ENCODE data around the gene NOSTRIN.
A peak's percentile ranks its signal among the peaks of the same experiment; 100 is the strongest.
"Not testable (repeated sequence)": the region's sequence is repeated elsewhere in the genome, so short reads cannot be mapped to it uniquely, and the experiment has no call there.

Gene NOSTRIN

GRCh38 chr2:168882163-168882562 lies 79.7 kb downstream of the NOSTRIN start:
- not testable (repeated sequence) for DNase-seq (ENCODE audit: low read depth in 3 of 3)

- DNase-seq (ENCODE audit: low read depth in 3 of 3) = no peak
Observed at GRCh38 chr2:168884975-168885374, 82.5 kb downstream of the NOSTRIN start.

GRCh38 chr2:168889635-168890005 lies 87.2 kb downstream of the NOSTRIN start:
- no peak for DNase-seq (ENCODE audit: low read depth in 3 of 3)

- DNase-seq (ENCODE audit: low read depth in 3 of 3) = peak; percentile 75 to 84 (median 81)
Observed at GRCh38 chr2:168890006-168890782, 87.8 kb downstream of the NOSTRIN start, which contains the start of gene SPC25. Gene SPC25 (minus strand): TSS chr2:168890430. CDS start chr2:168889519, 911 bp downstream.

GRCh38 chr2:168892327-168892726 lies 89.9 kb downstream of the NOSTRIN start:
- no peak for DNase-seq (ENCODE audit: low read depth in 3 of 3)

- DNase-seq (ENCODE audit: low read depth in 3 of 3) = no peak
Observed at GRCh38 chr2:168894101-168894500, 91.7 kb downstream of the NOSTRIN start.

GRCh38 chr2:168894720-168895119 lies 92.3 kb downstream of the NOSTRIN start:
- DNase-seq (ENCODE audit: low read depth in 3 of 3) = no peak

- DNase-seq (ENCODE audit: low read depth in 3 of 3) = no peak
Observed at GRCh38 chr2:168895771-168896170, 93.3 kb downstream of the NOSTRIN start.

- no peak for DNase-seq (ENCODE audit: low read depth in 3 of 3)
Observed at GRCh38 chr2:168896783-168897182, 94.3 kb downstream of the NOSTRIN start.

GRCh38 chr2:168897449-168897848 lies 95.0 kb downstream of the NOSTRIN start:
- no peak for DNase-seq (ENCODE audit: low read depth in 3 of 3)

GRCh38 chr2:168901003-168901402 lies 98.6 kb downstream of the NOSTRIN start, which contains the start of gene G6PC2:
Gene G6PC2 (plus strand): TSS chr2:168901291. CDS start chr2:168901332, 41 bp downstream.
- DNase-seq (ENCODE audit: low read depth in 3 of 3) = no peak

- no peak for DNase-seq (ENCODE audit: low read depth in 3 of 3)
Observed at GRCh38 chr2:168903888-168904287, 101.5 kb downstream of the NOSTRIN start.

GRCh38 chr2:168904358-168904757 lies 101.9 kb downstream of the NOSTRIN start:
- no peak for DNase-seq (ENCODE audit: low read depth in 3 of 3)

- DNase-seq (ENCODE audit: low read depth in 3 of 3) = no peak
Observed at GRCh38 chr2:168907940-168908662, 105.7 kb downstream of the NOSTRIN start.

GRCh38 chr2:168910330-168910729 lies 107.9 kb downstream of the NOSTRIN start:
- no peak for DNase-seq (ENCODE audit: low read depth in 3 of 3)

GRCh38 chr2:168912466-168912865 lies 110.0 kb downstream of the NOSTRIN start:
- DNase-seq (ENCODE audit: low read depth in 3 of 3) = no peak

- DNase-seq (ENCODE audit: low read depth in 3 of 3) = no peak
Observed at GRCh38 chr2:168912901-168913369, 110.5 kb downstream of the NOSTRIN start.

- no peak for DNase-seq (ENCODE audit: low read depth in 3 of 3)
Observed at GRCh38 chr2:168913495-168913894, 111.1 kb downstream of the NOSTRIN start.

Measured in stimulated activated CD4-positive, alpha-beta T cell treated with anti-CD3 and anti-CD28 coated beads, TNF-alpha, amount 100 ng/mL, for 48 hours (primary cell).